DOHH2 (cell line): ENCODE results near the gene CREB1.

ENCODE experiments used
- H3F3A ChIP-seq: fragments of 200-600 bp; sonication (generic), shearing (Covaris generic); 2 replicates; pipeline ENCODE4 v1.6.0; 2016; ENCODE audit warnings: antibody characterized with exemption, mild to moderate bottlenecking; ENCODE audit not compliant: control insufficient read depth, insufficient read depth
- H3K27ac ChIP-seq: fragments of 200-600 bp; sonication (generic); 2 replicates; pipeline ENCODE4 v1.5.1; 2014; ENCODE audit warnings: low read depth, mild to moderate bottlenecking, low read length, moderate library complexity
- H3K27me3 ChIP-seq: fragments of 200-600 bp; sonication (generic); 2 replicates; pipeline ENCODE4 v1.6.1; 2014; ENCODE audit warnings: mild to moderate bottlenecking, low read length, mixed read lengths; ENCODE audit not compliant: control insufficient read depth
- H3K36me3 ChIP-seq: fragments of 200-600 bp; sonication (generic); 2 replicates; pipeline ENCODE4 v1.6.1; 2014; ENCODE audit warnings: mild to moderate bottlenecking, low read length, moderate library complexity, mixed read lengths; ENCODE audit not compliant: control insufficient read depth
- H3K4me1 ChIP-seq: fragments of 200-600 bp; sonication (generic); 2 replicates; pipeline ENCODE4 v1.6.1; 2014; ENCODE audit warnings: mild to moderate bottlenecking, low read length, mixed read lengths; ENCODE audit not compliant: control insufficient read depth
- H3K4me2 ChIP-seq: fragments of 200-600 bp; sonication (generic); 2 replicates; pipeline ENCODE4 v1.6.0; 2014; ENCODE audit warnings: mild to moderate bottlenecking, low read length, moderate library complexity
- H3K4me3 ChIP-seq: fragments of 200-600 bp; sonication (generic); 2 replicates; pipeline ENCODE4 v1.5.1; 2014; ENCODE audit warnings: mild to moderate bottlenecking, low read length, mixed read lengths
- H3K79me2 ChIP-seq: fragments of 200-600 bp; sonication (generic); 2 replicates; pipeline ENCODE4 v1.6.1; 2014; ENCODE audit warnings: mild to moderate bottlenecking, low read length, mixed read lengths; ENCODE audit not compliant: control insufficient read depth
- H3K9me2 ChIP-seq: fragments of 200-600 bp; sonication (generic); replicated peaks from 2 replicates; pipeline ENCODE4 v1.6.1; 2014; ENCODE audit warnings: mild to moderate bottlenecking, low read length, mixed read lengths; ENCODE audit not compliant: control insufficient read depth
- H3K9me3 ChIP-seq: fragments of 200-600 bp; sonication (generic); 2 replicates; pipeline ENCODE4 v1.6.1; 2014; ENCODE audit warnings: antibody characterized with exemption, low read length, mixed read lengths; ENCODE audit not compliant: control insufficient read depth, insufficient read depth
- H4K20me1 ChIP-seq: fragments of 200-600 bp; sonication (generic); 2 replicates; pipeline ENCODE4 v1.6.0; 2014; ENCODE audit warnings: low read depth, mild to moderate bottlenecking, antibody characterized with exemption, low read length, moderate library complexity; ENCODE audit not compliant: control insufficient read depth, insufficient read depth
- CTCF ChIP-seq: fragments of 200-600 bp; sonication (generic); IDR thresholded peaks from one replicate; pipeline ENCODE4 v1.5.1; 2014; ENCODE audit warnings: antibody characterized with exemption, mild to moderate bottlenecking, low read depth, low read length; ENCODE audit not compliant: poor library complexity, severe bottlenecking
- EZH2phosphoT487 ChIP-seq: fragments of 200-600 bp; sonication (generic); IDR thresholded peaks from 2 replicates; pipeline ENCODE4 v1.6.1; 2017; ENCODE audit warnings: borderline replicate concordance, mild to moderate bottlenecking, antibody characterized with exemption, low read length, moderate library complexity, mixed read lengths

Gene CREB1

GRCh38 chr2:207606399-207606798, 76.6 kb downstream of the CREB1 start:
- Histone ChIP-seq H3K9me2 (no peaks in the 10 kb centered on the region), H3K36me3 (peaks cover 31% of the 10 kb centered on the region), H3K4me2 (no peak overlapping the region), H4K20me1 (no peaks in the 10 kb centered on the region), H3K4me3 (no peak overlapping the region), H3K27ac (no peak overlapping the region), H3K79me2 (no peaks in the 10 kb centered on the region), H3F3A (peaks cover 12% of the 10 kb centered on the region), H3K27me3 (no peaks in the 10 kb centered on the region), H3K9me3 (no peaks in the 10 kb centered on the region), H3K4me1 (peaks cover 7% of the 10 kb centered on the region)
- no peak for TF ChIP-seq CTCF
- TF ChIP-seq EZH2phosphoT487: no peak

GRCh38 chr2:207606829-207607228, 77.1 kb downstream of the CREB1 start:
- peaks cover 7% of the 10 kb centered on the region for H3K4me1 ChIP-seq
- TF ChIP-seq EZH2phosphoT487: no peak
- no peak for TF ChIP-seq CTCF
- no peaks in the 10 kb centered on the region for H3K27me3 ChIP-seq
- no peaks in the 10 kb centered on the region for H4K20me1 ChIP-seq
- no peaks in the 10 kb centered on the region for H3K9me3 ChIP-seq
- H3K9me2 ChIP-seq: no peaks in the 10 kb centered on the region
- no peak overlapping the region for H3K27ac ChIP-seq
- H3K36me3 ChIP-seq: peaks cover 27% of the 10 kb centered on the region
- no peaks in the 10 kb centered on the region for H3K79me2 ChIP-seq
- peaks cover 11% of the 10 kb centered on the region for H3F3A ChIP-seq
- no peak overlapping the region for H3K4me2 ChIP-seq
- no peak overlapping the region for H3K4me3 ChIP-seq

GRCh38 chr2:207612714-207613113, 83.0 kb downstream of the CREB1 start:
- Histone ChIP-seq H3K36me3 (peaks cover 59% of the 10 kb centered on the region), H3K9me3 (no peaks in the 10 kb centered on the region), H3K27me3 (no peaks in the 10 kb centered on the region), H4K20me1 (no peaks in the 10 kb centered on the region), H3K27ac (no peak overlapping the region), H3K79me2 (peaks cover 13% of the 10 kb centered on the region), H3K4me2 (no peak overlapping the region), H3K4me1 (no peaks in the 10 kb centered on the region), H3F3A (no peaks in the 10 kb centered on the region), H3K9me2 (no peaks in the 10 kb centered on the region), H3K4me3 (no peak overlapping the region)
- TF ChIP-seq CTCF (no peak), EZH2phosphoT487 (no peak)
